ENCODE data around the gene PRSS22. TPM values are rescaled to one million over a fixed set of nuclear protein-coding genes. Genes with fewer than 3 reads are reported as not detected.

The PRSS22 gene
- polyA plus RNA-seq, 1 of the 3 experiments (the other 2 are of a cell fraction) = not detected

DNA sequence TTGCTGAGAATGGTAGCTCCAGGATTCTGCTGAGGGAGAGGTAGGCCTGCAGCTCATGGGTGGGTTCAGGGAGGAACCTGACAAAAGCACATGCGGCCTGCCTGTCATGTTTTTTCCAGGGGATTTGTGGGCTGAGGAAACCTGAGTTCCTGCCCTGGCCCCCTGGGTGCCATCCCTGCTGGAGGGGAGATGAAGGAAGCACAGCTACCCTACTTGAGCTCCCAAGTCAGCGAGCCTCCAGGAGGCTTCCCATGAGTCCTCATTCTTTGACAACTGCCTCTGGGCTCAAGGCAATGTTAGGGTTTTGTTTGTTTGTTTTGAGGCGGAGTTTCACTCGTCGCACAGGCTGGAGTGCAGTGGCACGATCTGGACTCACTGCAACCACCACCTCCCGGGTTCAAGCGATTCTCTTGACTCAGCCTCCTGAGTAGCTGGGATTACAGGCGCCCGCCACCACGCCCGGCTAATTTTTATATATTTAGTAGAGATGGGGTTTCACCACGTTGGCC lies 41.6 kb upstream of the PRSS22 start:
- H2AFZ ChIP-seq (ENCODE audit: low read depth) = no peak overlapping the region
- CTCF ChIA-PET = interaction anchor here (2.1 kb wide), 1 partner anchor 28 kb away, joined by 10 read pairs; no protein-coding TSS in a partner anchor
- 95% methylated on average over 13 of the region's 13 CpGs for WGBS (ENCODE audit: low lambda C conversion rate)
- H3K4me2 ChIP-seq = no peak overlapping the region
- H3K4me1 ChIP-seq (ENCODE audit: control insufficient read depth in 1 of 2, insufficient read depth in 2 of 2, low read depth in 1 of 2, low read length in 1 of 2) = peaks cover 3% of the 10 kb centered on the region in 2 experiments; a peak in 1 of 4 replicates
- no peaks in the 10 kb centered on the region for H3K9me2 ChIP-seq
- no peaks in the 10 kb centered on the region for H4K20me1 ChIP-seq (ENCODE audit: insufficient read depth)
- H3K27me3 ChIP-seq (ENCODE audit: insufficient read depth) = no peaks in the 10 kb centered on the region
- DNase-seq = no peak
- no peak overlapping the region for H3K4me3 ChIP-seq (ENCODE audit: low read depth in 2 of 2, low read length in 1 of 2)
- H3K27ac ChIP-seq (ENCODE audit: low read depth in 2 of 2, low read length in 1 of 2) = no peak overlapping the region
- H3K79me2 ChIP-seq (ENCODE audit: insufficient read depth) = peaks cover 6% of the 10 kb centered on the region
- no peak for TF ChIP-seq POLR2AphosphoS5 (IDR thresholded peaks at IDR 0.05; ENCODE audit: low read depth, low read length)
- TF ChIP-seq USF1 (IDR thresholded peaks at IDR 0.05; ENCODE audit: borderline replicate concordance, low read depth) = no peak
- no peak for TF ChIP-seq FOXM1 (IDR thresholded peaks at IDR 0.05; ENCODE audit: low read depth)
- TF ChIP-seq ELF1 (IDR thresholded peaks at IDR 0.05) = no peak
- TF ChIP-seq SMC3 (IDR thresholded peaks at IDR 0.05; ENCODE audit: low read depth, low read length) = no peak
- no peak for TF ChIP-seq REST (IDR thresholded peaks at IDR 0.05; ENCODE audit: low read depth, low read length)
- TF ChIP-seq EZH2phosphoT487 (IDR thresholded peaks at IDR 0.05; ENCODE audit: borderline replicate concordance, low read depth) = no peak
- no peak for TF ChIP-seq TCF12 (IDR thresholded peaks at IDR 0.05)
- TF ChIP-seq, protein P1, sequence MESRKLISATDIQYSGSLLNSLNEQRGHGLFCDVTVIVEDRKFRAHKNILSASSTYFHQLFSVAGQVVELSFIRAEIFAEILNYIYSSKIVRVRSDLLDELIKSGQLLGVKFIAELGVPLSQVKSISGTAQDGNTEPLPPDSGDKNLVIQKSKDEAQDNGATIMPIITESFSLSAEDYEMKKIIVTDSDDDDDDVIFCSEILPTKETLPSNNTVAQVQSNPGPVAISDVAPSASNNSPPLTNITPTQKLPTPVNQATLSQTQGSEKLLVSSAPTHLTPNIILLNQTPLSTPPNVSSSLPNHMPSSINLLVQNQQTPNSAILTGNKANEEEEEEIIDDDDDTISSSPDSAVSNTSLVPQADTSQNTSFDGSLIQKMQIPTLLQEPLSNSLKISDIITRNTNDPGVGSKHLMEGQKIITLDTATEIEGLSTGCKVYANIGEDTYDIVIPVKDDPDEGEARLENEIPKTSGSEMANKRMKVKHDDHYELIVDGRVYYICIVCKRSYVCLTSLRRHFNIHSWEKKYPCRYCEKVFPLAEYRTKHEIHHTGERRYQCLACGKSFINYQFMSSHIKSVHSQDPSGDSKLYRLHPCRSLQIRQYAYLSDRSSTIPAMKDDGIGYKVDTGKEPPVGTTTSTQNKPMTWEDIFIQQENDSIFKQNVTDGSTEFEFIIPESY (IDR thresholded peaks at IDR 0.05; ENCODE audit: borderline replicate concordance, low read depth) = no peak
- no peak for TF ChIP-seq MXI1 (IDR thresholded peaks at IDR 0.05; ENCODE audit: low read depth, low read length)
- no peak for TF ChIP-seq RAD21 (IDR thresholded peaks at IDR 0.05; ENCODE audit: low read length)
- no peak for TF ChIP-seq TAF1 (IDR thresholded peaks at IDR 0.05; ENCODE audit: borderline replicate concordance, low read depth, low read length)
- TF ChIP-seq JUND (IDR thresholded peaks at IDR 0.05) = no peak
- TF ChIP-seq PBX3 (IDR thresholded peaks at IDR 0.05) = no peak
- TF ChIP-seq FOSL2 (IDR thresholded peaks at IDR 0.05; ENCODE audit: borderline replicate concordance, low read depth) = no peak
- H3K9ac ChIP-seq = no peak overlapping the region
- peaks cover 10% of the 10 kb centered on the region for H3F3A ChIP-seq (replicated peaks; ENCODE audit: insufficient read depth)
- H3K9me3 ChIP-seq = no peaks in the 10 kb centered on the region
- H3K36me3 ChIP-seq (replicated peaks in 1 of 2; ENCODE audit: control insufficient read depth in 1 of 2, insufficient read depth in 2 of 2, low read length in 1 of 2) = peaks cover 0 to 12% of the 10 kb centered on the region in 2 experiments
- POLR2A ChIA-PET = no interaction called here

All from SK-N-SH (cell line).